ENCODE results near the gene SVOP. TPM values are rescaled to one million over a fixed set of nuclear protein-coding genes. Genes with fewer than 3 reads are reported as not detected.
"Not testable (repeated sequence)": the region's sequence is repeated elsewhere in the genome, so short reads cannot be mapped to it uniquely, and the experiment has no call there.

Gene SVOP
- polyA plus RNA-seq, 3 donors from 2014 or later = not detected

GRCh38 chr12:109052097-109052413 lies 31.2 kb upstream of the SVOP start:
- Mint-ChIP-seq H3K27me3 (ENCODE audit: low read depth in 3 of 3) (peaks cover 2 to 12% (median 7%) of the 10 kb centered on the region in 3 donors), H3K9me3 (no peaks in the 10 kb centered on the region)

GRCh38 chr12:109049794-109050193 lies 28.9 kb upstream of the SVOP start:
- Mint-ChIP-seq H3K4me1 (peaks cover 21 to 29% of the 10 kb centered on the region in 2 donors), H3K27me3 (ENCODE audit: low read depth in 3 of 3) (peaks cover 2 to 12% (median 9%) of the 10 kb centered on the region in 3 donors)
- not testable (repeated sequence) for H3K27ac Mint-ChIP-seq, DNase-seq, H3K36me3 Mint-ChIP-seq, H3K4me3 Mint-ChIP-seq, H3K9me3 Mint-ChIP-seq

More at GRCh38 chr12:109052097-109052413, 31.2 kb upstream of the SVOP start:
- H3K36me3 Mint-ChIP-seq = peaks cover 0 to 4% (median 4%) of the 10 kb centered on the region in 3 donors
- peak overlapping the region; percentile 94 to 100 (median 96) for H3K27ac Mint-ChIP-seq
- peak overlapping the region; percentile 90 to 97 (median 94) for H3K4me3 Mint-ChIP-seq
- H3K4me1 Mint-ChIP-seq = peaks cover 25 to 29% of the 10 kb centered on the region in 2 donors
- DNase-seq = no peak

- DNase-seq, H3K9me3 Mint-ChIP-seq, H3K36me3 Mint-ChIP-seq, H3K27ac Mint-ChIP-seq, H3K4me3 Mint-ChIP-seq: not testable (repeated sequence)
- Mint-ChIP-seq H3K4me1 (peaks cover 16 to 18% of the 10 kb centered on the region in 2 donors), H3K27me3 (ENCODE audit: low read depth in 3 of 3) (peaks cover 2 to 14% (median 14%) of the 10 kb centered on the region in 3 donors)
Measured at GRCh38 chr12:109048706-109049105, 27.8 kb upstream of the SVOP start.

- no peaks in the 10 kb centered on the region for H3K9me3 Mint-ChIP-seq
- H3K36me3 Mint-ChIP-seq = no peaks in the 10 kb centered on the region
- no peak overlapping the region for H3K27ac Mint-ChIP-seq
- no peak overlapping the region for H3K4me3 Mint-ChIP-seq
- no peak for DNase-seq
- peaks cover 6 to 7% of the 10 kb centered on the region in 2 donors for H3K4me1 Mint-ChIP-seq
- H3K27me3 Mint-ChIP-seq (ENCODE audit: low read depth in 3 of 3) = peaks cover under 1 to 8% (median 6%) of the 10 kb centered on the region in 3 donors
Measured at GRCh38 chr12:109047081-109047805, 26.4 kb upstream of the SVOP start.

GRCh38 chr12:109044241-109044640 lies 23.4 kb upstream of the SVOP start:
- Mint-ChIP-seq H3K9me3 (peaks cover 0 to 6% (median 2%) of the 10 kb centered on the region in 6 donors), H3K4me3 (no peak overlapping the region), H3K4me1 (no peaks in the 10 kb centered on the region), H3K27ac (no peak overlapping the region), H3K36me3 (peaks cover 0 to 3% (median 0%) of the 10 kb centered on the region in 3 donors), H3K27me3 (ENCODE audit: low read depth in 3 of 3) (peaks cover 3 to 7% (median 6%) of the 10 kb centered on the region in 3 donors)
- no peak for DNase-seq

GRCh38 chr12:109036975-109037374 lies 16.1 kb upstream of the SVOP start:
- H3K36me3 Mint-ChIP-seq = peaks cover 4 to 9% (median 7%) of the 10 kb centered on the region in 3 donors
- no peak overlapping the region for H3K27ac Mint-ChIP-seq
- no peak for DNase-seq
- H3K9me3 Mint-ChIP-seq = peaks cover 8 to 36% (median 17%) of the 10 kb centered on the region in 6 donors
- H3K4me3 Mint-ChIP-seq = no peak overlapping the region
- H3K27me3 Mint-ChIP-seq (ENCODE audit: low read depth in 3 of 3) = peaks cover 5 to 8% (median 6%) of the 10 kb centered on the region in 3 donors
- no peaks in the 10 kb centered on the region for H3K4me1 Mint-ChIP-seq

GRCh38 chr12:109033239-109034196 lies 12.7 kb upstream of the SVOP start:
- Mint-ChIP-seq H3K36me3 (peaks cover 1 to 7% (median 6%) of the 10 kb centered on the region in 3 donors), H3K9me3 (peaks cover 8 to 23% (median 15%) of the 10 kb centered on the region in 6 donors), H3K4me3 (no peak overlapping the region), H3K27me3 (ENCODE audit: low read depth in 3 of 3) (peaks cover 2 to 15% (median 5%) of the 10 kb centered on the region in 3 donors), H3K4me1 (no peaks in the 10 kb centered on the region), H3K27ac (no peak overlapping the region)
- DNase-seq = no peak

GRCh38 chr12:109029411-109029810 lies 8.5 kb upstream of the SVOP start:
- no peak for DNase-seq
- H3K4me1 Mint-ChIP-seq = no peaks in the 10 kb centered on the region
- no peaks in the 10 kb centered on the region for H3K36me3 Mint-ChIP-seq
- H3K27ac Mint-ChIP-seq = no peak overlapping the region
- H3K4me3 Mint-ChIP-seq = no peak overlapping the region
- peaks cover 0 to 1% (median 0%) of the 10 kb centered on the region in 6 donors for H3K9me3 Mint-ChIP-seq
- peaks cover 0 to 13% (median 2%) of the 10 kb centered on the region in 3 donors for H3K27me3 Mint-ChIP-seq (ENCODE audit: low read depth in 3 of 3)

- DNase-seq, H3K4me3 Mint-ChIP-seq, H3K4me1 Mint-ChIP-seq, H3K36me3 Mint-ChIP-seq, H3K9me3 Mint-ChIP-seq: not testable (repeated sequence)
- H3K27me3 Mint-ChIP-seq (ENCODE audit: low read depth in 3 of 3) = peaks cover 2 to 11% (median 4%) of the 10 kb centered on the region in 3 donors
- H3K27ac Mint-ChIP-seq = peak overlapping the region in 1 of 6 donors; percentile 20
Measured at GRCh38 chr12:109028624-109029023, 7.8 kb upstream of the SVOP start.

GRCh38 chr12:109027767-109028166 lies 6.9 kb upstream of the SVOP start:
- Mint-ChIP-seq H3K4me3 (no peak overlapping the region), H3K27ac (no peak overlapping the region)

GRCh38 chr12:109020146-109020795 lies 597 bp downstream of the SVOP start:
- Mint-ChIP-seq H3K36me3 (no peaks in the 10 kb centered on the region), H3K9me3 (no peaks in the 10 kb centered on the region), H3K4me1 (no peaks in the 10 kb centered on the region), H3K27me3 (ENCODE audit: low read depth in 3 of 3) (peaks cover 9 to 14% (median 10%) of the 10 kb centered on the region in 3 donors), H3K4me3 (no peak overlapping the region), H3K27ac (no peak overlapping the region)
- DNase-seq = no peak

More at GRCh38 chr12:109027767-109028166, 6.9 kb upstream of the SVOP start:
- Mint-ChIP-seq H3K9me3 (peaks cover 0 to 1% (median 0%) of the 10 kb centered on the region in 6 donors), H3K27me3 (ENCODE audit: low read depth in 3 of 3) (peaks cover 2 to 10% (median 4%) of the 10 kb centered on the region in 3 donors), H3K4me1 (no peaks in the 10 kb centered on the region), H3K36me3 (no peaks in the 10 kb centered on the region)
- DNase-seq = no peak

- DNase-seq = no peak
Measured at GRCh38 chr12:109018296-109018695, 2.6 kb downstream of the SVOP start.

GRCh38 chr12:109016978-109017377 lies 3.9 kb downstream of the SVOP start:
- DNase-seq = no peak
- Mint-ChIP-seq H3K36me3 (no peaks in the 10 kb centered on the region), H3K9me3 (no peaks in the 10 kb centered on the region), H3K27ac (no peak overlapping the region), H3K4me3 (no peak overlapping the region), H3K4me1 (no peaks in the 10 kb centered on the region), H3K27me3 (ENCODE audit: low read depth in 3 of 3) (peaks cover 8 to 21% (median 13%) of the 10 kb centered on the region in 3 donors)

More at GRCh38 chr12:109018296-109018695, 2.6 kb downstream of the SVOP start:
- Mint-ChIP-seq H3K27ac (no peak overlapping the region), H3K36me3 (no peaks in the 10 kb centered on the region), H3K4me1 (no peaks in the 10 kb centered on the region), H3K4me3 (no peak overlapping the region), H3K9me3 (no peaks in the 10 kb centered on the region), H3K27me3 (ENCODE audit: low read depth in 3 of 3) (peaks cover 10 to 17% (median 13%) of the 10 kb centered on the region in 3 donors)
